GM18858 (cell line): ENCODE results near the gene HSFY1.
"Not testable (repeated sequence)": the region's sequence is repeated elsewhere in the genome, so short reads cannot be mapped to it uniquely, and the experiment has no call there.

Source experiments
- ATAC-seq: cut with Tn5 transposase; IDR thresholded peaks from one replicate; pipeline ENCODE4 v1.9.1; 2021; ENCODE audit not compliant: unreplicated experiment

The HSFY1 gene

GRCh38 chrY:18546420-18546819 is at the start of gene HSFY1:
TSS of gene HSFY1 (plus strand) at chrY:18546720. CDS start at chrY:18546788, 68 bp downstream.
- not testable (repeated sequence) for ATAC-seq

- ATAC-seq, result not testable (repeated sequence)
These were observed 42.3 kb upstream of the HSFY1 start for GRCh38 chrY:18504266-18504665.

DNA sequence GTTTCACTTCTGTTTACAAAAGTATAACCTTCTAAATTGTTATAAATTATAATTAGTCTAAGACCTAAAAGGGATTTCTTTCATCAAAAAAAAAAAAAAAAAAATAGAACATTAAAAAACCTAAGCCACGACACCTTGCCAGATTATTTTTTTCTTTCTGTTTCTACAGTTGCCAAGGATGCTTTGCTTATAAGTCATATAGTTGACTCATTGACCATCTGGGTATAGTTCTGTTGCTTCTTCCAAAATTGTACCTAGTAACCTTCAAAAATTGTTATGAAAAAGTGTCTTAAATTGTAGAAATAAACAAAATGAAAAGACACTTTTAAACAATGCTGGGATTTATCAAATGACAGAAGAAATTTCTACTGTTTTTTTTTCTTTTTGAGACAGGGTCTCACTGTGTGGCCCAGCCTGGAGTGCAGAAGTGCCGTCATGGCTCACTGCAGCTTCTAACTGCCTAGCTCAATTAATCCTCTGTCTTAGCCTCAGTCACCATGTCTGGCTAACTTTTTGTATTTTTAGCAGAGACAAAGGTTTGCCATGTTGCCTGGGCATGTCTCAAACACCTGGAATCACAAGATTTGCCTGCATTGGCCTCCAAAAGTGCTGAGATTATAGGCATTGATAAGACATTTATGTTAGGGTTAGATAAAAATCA is 15.4 kb upstream of the HSFY1 start:
- not testable (repeated sequence) for ATAC-seq

- ATAC-seq, result not testable (repeated sequence)
These were observed 7.6 kb upstream of the HSFY1 start for GRCh38 chrY:18538952-18539351.

- not testable (repeated sequence) for ATAC-seq
These were observed 6.6 kb downstream of the HSFY1 start for GRCh38 chrY:18553132-18553531.

- not testable (repeated sequence) for ATAC-seq
These were observed 19.4 kb downstream of the HSFY1 start for GRCh38 chrY:18565915-18566314.
